NCI-H2107 treated with DMSO at 0.1 percent for 48 hours (cell line): ENCODE data around the gene LHFPL3.

ENCODE experiments used
- DNase-seq: peaks from one replicate; lab custom pipeline; 2025; ENCODE audit not compliant: unreplicated experiment; lab: John Stamatoyannopoulos, UW

Gene LHFPL3

GRCh38 chr7:104794154-104794553 is 465.8 kb downstream of the LHFPL3 start:
- DNase-seq: no peak

- no peak for DNase-seq
These were observed 466.2 kb downstream of the LHFPL3 start for GRCh38 chr7:104794589-104794988.

GRCh38 chr7:104795086-104795485 is 466.7 kb downstream of the LHFPL3 start:
- DNase-seq: no peak

- no peak for DNase-seq
These were observed 467.4 kb downstream of the LHFPL3 start for GRCh38 chr7:104795616-104796398.

GRCh38 chr7:104800307-104800706 is 471.9 kb downstream of the LHFPL3 start:
- no peak for DNase-seq

GRCh38 chr7:104801022-104801421 is 472.6 kb downstream of the LHFPL3 start:
- no peak for DNase-seq

- no peak for DNase-seq
These were observed 475.5 kb downstream of the LHFPL3 start for GRCh38 chr7:104803931-104804330.

GRCh38 chr7:104804696-104805095 is 476.3 kb downstream of the LHFPL3 start:
- DNase-seq: no peak

- DNase-seq: peak; percentile 75
These were observed 477.3 kb downstream of the LHFPL3 start for GRCh38 chr7:104805449-104806317.

GRCh38 chr7:104807671-104808070 is 479.3 kb downstream of the LHFPL3 start:
- no peak for DNase-seq

- no peak for DNase-seq
These were observed 481.5 kb downstream of the LHFPL3 start for GRCh38 chr7:104809906-104810305.

GRCh38 chr7:104814126-104814525 is 485.7 kb downstream of the LHFPL3 start:
- no peak for DNase-seq

GRCh38 chr7:104814671-104815400 is 486.4 kb downstream of the LHFPL3 start:
- DNase-seq: no peak

- no peak for DNase-seq
These were observed 488.1 kb downstream of the LHFPL3 start for GRCh38 chr7:104816537-104816936.

GRCh38 chr7:104818961-104819880 is 490.8 kb downstream of the LHFPL3 start:
- DNase-seq: no peak

- DNase-seq: no peak
These were observed 492.6 kb downstream of the LHFPL3 start for GRCh38 chr7:104820836-104821535.

GRCh38 chr7:104823177-104823576 is 494.8 kb downstream of the LHFPL3 start:
- no peak for DNase-seq

- no peak for DNase-seq
These were observed 496.7 kb downstream of the LHFPL3 start for GRCh38 chr7:104825099-104825498.

- DNase-seq: no peak
These were observed 497.7 kb downstream of the LHFPL3 start for GRCh38 chr7:104826135-104826534.

GRCh38 chr7:104836976-104837375 is 508.6 kb downstream of the LHFPL3 start:
- DNase-seq: no peak
